IPS DF 4.7 (cell line): Measurements from ENCODE around the gene TDRD1.

Experiments used
- DNase-seq: peaks from one replicate; pipeline ENCODE4 v3.0.0-alpha.2; 2013; ENCODE audit warnings: low spot score; ENCODE audit errors: extremely low read depth

Gene TDRD1

DNA sequence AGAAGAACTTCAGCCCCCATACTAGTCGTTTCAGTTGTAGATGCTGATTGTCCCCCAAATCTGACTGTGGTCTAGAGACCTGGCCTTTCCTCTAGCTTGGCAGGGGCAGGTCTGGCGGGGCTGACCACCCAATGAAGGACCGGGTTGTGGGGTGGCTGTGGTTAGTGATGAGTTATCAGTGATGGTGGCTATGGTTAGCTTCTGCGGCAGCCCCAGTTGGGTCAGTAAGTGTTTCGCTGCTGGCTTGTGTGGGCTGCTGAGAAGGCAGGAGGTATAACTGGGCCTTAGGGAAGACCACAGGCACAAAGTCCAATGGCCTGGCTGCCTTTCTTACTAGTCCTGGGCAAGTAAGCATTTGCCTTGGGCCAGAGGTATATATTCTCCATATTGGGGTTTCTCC, 81.2 kb downstream of the TDRD1 start:
- no peak for DNase-seq

DNA sequence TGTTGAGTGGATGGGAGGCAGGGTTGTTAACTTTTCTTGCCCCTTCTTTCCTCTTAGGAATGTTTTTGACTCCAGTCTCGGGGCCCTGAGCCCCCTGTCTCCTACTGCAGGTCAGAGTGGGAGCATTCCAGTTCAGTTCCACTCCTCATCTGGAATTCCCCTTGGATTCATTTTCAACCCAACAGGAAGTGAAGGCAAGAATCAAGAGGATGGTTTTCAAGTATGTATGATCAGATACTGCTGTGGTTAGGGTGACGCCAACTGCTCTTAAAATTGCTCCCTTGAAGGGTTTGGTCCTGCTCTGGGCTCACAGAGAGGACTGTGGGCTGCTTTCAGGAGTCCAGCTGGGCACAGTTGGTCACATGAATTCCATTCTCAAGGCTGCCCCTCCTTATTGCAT, 81.9 kb downstream of the TDRD1 start:
- no peak for DNase-seq

DNA sequence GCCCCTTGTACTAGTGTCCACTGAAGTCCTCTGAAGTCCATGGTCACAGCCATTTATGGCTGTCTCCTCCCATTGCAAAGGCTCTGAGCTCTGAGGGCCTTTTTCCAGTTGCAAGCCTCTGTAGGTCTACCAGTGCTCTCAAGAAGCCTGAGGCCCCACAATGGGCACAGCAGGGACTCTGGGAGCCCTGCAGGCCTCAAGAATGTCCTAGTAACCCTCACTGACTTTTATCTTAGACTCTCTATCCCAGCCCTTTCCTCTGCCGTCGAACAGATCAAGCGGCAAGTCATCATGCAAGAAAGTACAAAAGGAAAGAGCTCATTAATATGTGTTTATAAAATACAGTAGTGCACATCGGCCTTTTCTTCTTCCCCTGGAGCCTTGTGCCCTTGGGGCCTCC, 83.3 kb downstream of the TDRD1 start:
- no peak for DNase-seq

DNA sequence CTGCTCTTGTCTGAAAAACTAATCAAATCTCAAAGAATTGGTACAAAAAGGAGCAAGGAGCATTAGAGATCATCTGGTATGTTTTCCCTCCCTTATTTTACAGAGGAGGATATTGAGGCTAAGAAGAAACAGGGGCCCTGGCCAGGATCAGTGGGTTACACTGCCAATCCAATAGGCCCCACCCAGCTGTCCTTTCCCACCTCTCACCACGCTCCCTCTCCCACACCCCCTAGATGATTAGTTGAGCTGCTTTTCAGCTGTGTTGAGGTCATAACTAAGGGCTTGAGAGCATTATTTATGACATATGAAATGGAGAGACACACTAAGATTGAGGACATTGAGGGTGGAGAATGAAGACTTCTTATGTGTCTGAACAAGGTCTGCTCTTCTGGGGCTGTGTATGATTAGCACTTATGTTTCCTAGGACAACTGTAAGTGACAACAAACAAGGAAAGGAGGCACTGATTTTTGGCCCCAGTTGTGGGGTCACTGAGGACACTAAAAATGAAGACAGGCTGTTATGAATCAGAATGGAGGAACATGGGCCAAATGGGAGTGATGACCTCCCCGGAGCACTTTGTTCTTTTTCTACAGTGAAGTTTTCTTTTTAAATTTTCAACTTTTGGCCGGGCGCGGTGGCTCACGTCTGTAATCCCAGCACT, 86.4 kb downstream of the TDRD1 start:
- DNase-seq = no peak

DNA sequence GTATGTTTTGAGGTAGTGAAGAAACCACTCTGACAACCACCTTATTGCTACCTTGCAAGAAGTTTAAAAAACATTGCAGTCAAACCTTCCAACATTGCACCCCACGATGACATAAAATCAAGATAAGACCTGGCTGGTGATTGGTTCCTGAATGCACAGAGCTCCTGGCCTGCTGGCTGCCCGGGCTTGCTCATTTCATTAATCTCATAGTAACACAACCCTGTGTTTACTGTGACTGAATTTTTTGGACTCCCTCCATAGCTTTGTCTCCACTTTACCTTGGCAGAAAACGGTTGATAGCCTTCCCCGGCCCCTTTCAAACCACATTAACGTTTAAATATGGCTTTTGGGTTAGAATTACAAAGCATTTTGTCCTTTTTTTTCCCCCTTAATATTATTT, 87.4 kb downstream of the TDRD1 start:
- no peak for DNase-seq

DNA sequence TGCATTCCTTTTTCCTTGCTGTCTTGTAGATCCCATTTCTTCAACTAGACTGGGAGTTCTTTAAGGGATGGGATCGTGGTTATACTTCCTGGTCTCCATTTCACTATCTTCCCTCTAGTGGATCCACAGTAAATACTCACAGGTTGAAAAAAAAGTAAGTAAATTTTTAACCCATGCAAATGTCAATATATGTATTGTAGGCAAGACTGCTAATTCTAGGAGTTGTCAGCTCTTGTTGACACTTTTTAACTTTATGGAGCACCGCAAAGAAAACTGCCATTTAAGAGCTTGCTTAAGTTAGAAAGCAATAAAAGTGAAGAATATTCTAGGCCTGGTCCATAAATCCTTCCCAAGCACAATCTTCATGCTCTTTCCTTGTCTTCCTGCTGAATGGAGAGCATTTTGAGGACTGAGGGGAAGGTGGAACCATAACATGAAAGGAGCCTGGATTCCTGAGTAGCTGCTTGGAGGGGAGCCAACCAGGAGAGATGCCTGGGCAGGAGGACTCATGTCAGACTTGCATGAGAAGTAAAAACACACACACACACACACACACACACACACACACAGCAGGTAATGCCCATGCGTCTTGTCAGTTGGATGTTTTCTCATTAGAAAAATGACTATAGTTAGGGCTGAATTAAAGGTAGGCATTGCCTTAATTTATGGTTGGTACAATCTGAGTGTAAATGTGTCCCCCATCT, 92.1 kb downstream of the TDRD1 start:
- no peak for DNase-seq

DNA sequence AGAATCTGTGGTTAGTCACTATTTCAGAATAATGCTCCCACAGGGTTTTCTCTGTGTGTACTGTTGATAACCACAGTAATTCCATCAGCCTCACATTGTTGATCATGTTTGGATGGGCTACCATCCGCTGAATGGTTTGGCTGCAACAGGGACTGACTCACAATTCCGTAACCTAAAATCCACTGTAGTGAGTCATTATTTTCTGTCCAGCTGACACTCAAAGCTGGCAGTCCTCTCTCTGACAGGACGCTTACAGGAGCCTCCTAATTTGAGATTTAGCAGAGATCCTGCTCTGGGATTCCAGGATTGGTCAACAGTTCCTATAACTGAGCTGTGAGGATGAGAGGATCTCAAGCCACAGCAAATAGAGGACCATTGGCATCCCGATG, 92.6 kb downstream of the TDRD1 start:
- no peak for DNase-seq

DNA sequence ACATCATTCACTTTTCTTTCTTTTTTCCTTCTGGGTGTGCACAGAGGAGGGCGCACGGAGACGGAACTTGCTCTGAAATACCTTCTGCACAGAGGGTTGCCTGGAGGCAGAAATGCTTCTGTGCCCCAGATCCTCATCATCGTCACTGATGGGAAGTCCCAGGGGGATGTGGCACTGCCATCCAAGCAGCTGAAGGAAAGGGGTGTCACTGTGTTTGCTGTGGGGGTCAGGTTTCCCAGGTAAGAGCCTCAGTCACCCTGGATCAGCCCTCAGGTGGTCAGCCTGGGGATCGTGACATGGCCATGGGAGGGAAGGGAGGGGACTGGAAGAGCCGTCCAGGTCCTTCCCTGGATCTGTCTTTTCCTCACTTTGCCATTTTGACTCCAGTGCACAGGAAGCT, 93.5 kb downstream of the TDRD1 start:
- DNase-seq = no peak

DNA sequence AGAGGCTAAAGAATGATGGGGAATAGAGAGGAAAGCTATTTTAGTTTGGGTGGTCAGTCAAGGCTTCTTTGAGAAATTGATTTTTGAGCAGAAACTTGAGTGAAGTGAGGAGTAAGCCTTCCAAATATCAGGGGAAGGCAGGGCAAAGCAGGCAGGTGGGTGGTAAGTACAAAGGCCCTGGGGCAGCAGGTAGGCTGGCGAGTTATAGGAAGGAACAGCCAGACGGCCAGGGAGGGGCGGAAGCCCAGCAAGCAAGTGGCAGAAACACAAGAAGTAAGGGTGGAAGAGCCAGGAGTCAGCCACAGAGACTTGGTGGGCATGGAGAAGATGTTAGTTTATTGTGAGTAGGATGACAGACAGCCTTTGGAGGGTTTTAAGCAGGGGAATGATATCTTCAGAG, 94.8 kb downstream of the TDRD1 start:
- no peak for DNase-seq

DNA sequence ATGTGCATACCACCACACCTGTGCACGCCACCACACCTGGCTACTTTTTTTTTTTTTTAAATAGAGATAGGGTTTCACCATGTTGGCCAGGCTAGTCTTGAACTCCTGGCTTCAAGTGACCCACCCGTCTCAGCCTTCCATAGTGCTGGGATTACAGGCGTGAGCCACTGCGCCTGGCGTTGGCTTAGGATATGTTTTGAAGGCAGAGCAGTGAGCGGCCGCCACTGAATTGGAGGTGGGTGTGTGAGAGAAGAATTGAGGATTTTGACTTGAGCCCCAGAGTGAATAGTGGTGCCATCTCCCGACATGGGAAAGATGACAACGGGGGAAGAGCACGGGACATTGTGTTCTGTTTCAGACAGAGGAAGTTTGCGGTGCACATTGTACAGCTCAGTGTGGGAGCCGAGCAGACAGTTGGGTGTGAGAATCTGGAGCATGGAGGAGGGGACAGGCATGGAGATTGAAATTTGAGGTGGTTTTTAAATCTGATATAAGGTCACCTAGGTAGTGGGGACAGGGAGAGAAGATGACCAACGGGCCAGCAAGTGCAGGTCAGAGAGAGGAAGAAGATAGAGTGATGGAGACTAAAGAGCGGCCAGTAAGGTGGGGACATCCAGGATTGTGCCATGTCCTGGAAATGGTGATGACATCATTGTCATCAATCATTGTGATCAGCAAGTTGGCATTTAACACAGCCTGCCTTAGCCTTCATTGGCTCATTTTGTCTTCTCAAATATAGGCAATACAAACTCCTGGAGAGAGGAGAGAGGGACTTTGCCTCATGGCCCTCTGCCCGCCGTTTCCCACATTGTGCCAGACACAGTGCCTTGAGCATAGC, 95.7 kb downstream of the TDRD1 start:
- DNase-seq = no peak

DNA sequence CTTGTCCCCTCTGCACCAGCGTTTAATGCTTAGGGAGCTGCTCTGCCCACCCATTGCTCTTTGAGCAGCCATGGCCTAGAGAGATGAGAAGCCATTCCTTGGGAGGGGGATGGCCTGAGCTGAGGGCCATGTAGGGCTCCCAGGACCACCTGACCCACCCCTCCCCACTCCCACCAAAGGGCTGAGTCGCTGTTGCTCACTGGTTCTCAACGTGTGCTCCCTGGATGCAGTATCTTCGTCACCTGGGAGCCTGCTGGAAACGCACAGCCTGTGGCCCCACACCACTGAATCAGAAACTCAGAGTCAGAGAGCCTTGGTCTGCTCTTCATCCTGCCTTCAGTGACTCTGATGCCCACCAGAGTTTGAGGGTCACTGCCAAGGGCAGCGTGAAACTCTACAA, 96.9 kb downstream of the TDRD1 start:
- DNase-seq = no peak

DNA sequence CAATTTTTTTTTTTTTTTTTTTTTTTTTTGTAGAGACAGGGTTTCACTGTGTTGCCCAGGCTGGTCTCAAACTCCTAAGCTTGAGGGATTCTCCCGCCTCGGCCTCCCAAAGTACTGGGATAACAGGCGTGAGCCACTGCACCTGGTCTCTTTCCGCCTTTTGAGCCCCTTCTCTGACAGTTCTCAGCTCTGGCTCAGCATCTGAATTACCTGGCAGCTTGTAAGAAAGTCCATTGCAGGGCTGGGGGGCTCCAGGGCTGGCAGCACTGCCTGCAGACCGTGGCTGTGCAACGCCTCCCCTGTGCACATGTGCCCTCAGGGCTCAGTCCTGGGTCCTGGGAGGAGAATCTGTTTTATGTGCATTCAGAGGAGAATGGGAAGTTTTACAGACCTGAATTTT, 97.5 kb downstream of the TDRD1 start:
- no peak for DNase-seq

DNA sequence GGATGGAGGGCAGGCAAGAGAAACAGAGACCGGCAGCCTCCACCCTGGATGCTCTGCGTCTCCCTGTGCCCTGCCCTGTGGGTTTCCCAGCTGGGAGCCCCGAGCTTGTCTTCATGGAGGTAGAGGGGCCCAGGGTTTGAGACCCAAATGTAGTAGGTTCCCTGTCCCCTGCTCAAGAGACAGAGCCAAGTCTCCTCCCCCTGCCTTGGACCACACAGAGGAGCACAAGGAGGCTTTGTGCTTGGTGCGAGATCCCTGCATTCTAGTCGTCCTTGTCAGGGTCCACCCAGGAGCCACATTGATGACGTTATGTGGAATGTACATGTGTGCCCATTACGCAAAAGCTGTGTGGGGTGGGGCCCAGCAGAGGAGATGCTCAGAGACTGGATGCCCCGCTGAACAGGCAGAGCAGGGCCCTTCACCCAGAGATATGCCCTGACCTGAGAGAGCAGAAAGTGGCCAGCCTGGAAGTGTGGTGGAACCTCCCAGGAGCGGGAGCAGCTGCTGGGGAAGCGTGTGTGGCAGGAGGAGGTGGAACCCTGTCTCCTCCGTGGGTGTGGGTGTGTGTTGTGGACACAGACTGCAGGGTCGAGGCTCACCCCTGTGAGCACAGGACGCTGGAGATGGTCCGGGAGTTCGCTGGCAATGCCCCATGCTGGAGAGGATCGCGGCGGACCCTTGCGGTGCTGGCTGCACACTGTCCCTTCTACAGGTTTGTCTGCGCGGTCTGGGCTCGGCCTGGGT, 99.2 kb downstream of the TDRD1 start:
- DNase-seq = no peak

DNA sequence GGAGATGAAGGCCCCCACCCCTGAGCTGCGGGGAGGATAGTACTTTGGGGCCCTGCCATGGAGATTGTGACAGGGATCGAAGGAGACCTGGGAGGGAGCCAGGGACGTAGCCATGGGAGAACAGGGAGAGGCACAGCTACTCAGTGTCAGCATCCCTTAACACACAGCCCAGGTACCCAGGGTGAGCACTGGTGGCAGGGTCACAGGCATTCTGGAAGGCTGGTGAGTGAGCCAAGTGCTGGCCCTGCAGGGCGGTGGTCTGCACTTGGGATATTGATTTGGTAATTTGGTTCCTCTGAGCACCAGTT, 99.7 kb downstream of the TDRD1 start:
- DNase-seq = no peak

DNA sequence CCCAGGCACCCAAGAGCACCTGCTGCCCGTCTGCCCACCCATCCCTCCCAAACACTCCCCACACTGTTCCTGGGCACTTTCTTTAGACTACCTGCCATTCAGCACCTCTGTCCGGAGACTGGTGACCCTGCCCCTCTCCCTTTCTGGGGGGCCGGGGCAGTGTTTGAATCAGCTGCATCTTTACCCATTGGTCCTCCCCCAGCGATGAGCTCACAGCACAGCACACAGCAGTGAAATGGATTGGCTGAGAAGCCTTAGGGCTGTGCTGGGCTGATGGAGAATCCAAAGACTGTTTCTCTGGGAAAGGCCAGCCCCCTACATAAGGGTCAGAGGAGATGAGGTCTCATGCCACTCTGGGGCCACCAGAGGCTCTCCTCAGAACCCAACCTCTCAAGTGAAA, 100.1 kb downstream of the TDRD1 start:
- no peak for DNase-seq

DNA sequence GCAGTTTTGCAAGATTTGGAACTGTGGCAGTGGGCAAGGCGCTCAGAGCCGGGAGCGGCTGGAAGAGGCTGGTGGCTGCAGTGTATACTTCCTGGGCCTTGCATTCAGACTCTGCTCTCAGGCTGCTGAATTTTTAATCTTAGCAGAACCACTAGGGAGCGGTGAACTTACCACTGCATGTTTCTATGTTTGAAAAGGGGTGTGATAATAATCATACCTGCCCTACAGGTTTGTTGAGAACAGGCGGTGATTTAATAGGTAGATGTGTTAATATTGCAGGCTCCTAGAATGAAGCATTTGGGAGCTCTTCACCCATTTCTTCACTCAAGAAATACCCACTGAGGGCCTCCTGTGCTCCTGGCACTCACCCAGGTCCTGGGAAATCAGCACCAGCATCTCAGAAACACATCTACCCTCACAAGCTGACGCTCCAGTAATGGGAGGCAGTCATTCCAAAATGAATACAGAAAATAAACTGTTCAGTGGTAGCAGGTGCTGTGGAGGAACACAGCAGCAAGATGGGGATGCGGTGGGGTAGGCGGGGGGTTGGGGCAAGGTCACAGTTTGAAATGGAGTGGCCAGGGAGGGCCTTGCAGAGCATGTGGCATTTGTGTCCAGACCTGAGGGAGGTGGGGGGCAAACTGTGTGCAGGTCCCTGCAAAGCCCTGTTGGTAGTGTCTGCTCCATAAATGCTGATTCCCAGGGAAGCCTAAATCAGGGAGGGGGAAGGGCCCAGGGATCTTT, 100.9 kb downstream of the TDRD1 start:
- DNase-seq = no peak

DNA sequence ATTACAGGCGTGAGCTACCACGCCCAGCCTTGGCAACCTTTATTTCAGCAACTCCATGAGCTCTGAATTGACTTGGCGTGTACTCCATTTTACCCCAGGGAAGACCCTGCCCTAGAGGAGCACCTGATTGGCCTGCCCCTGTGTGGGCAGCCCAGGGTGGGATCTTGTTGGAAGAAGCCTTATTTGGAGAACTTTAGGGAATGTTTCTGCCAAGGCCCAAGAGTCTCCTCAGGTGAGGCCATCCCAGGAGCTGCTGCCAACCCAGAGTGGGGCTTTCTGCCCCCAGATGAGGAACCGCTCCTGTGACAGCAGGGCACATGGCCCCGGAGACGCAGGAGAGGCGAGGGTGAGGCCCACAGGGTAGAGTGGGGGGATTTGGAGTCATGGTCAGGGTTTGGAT, 101.9 kb downstream of the TDRD1 start:
- no peak for DNase-seq

DNA sequence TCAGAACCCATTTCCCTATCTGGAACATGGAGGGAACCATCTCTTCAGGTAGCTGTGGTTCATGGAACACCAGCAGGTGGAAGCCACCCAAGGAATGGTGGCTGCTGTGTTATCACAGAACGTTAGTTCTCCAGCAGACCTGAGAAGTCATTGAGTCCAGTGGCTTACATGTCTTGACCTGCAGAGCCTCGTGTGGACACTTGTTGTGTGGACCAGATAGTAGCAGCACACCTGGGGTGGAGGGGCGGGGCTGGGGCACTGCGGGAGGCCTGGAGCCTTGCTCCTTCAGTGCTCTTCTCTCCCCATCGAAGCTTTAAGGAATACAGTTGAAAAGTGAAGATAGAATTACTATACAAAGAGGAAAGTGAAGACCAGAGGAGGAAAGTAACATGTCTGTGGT, 102.3 kb downstream of the TDRD1 start:
- no peak for DNase-seq
